Endothelial cell of umbilical vein (primary cell): Measurements from ENCODE around the gene CIB1. TPM values are rescaled to one million over a fixed set of nuclear protein-coding genes. Genes with fewer than 3 reads are reported as not detected.

Source experiments
- BruUV-seq: library from RNA; stranded (reverse); fragments of 400-500 nt; replicated peaks from 2 replicates; lab custom pipeline; 2021; lab: Mats Ljungman, UMichigan
- CTCF ChIA-PET: fragments of 300-600, 350-600 bp; sonication (Branson Sonifier 250); formaldehyde crosslinking; loops from one replicate; lab custom pipeline; 2021; ENCODE audit warnings: antibody characterized with exemption, inconsistent platforms; lab: Charles Lee
- POLR2A ChIA-PET: fragments of 300-600, 350-600 bp; sonication (Branson Sonifier 250); formaldehyde crosslinking; loops from one replicate; lab custom pipeline; 2021; ENCODE audit warnings: antibody characterized with exemption, inconsistent platforms; lab: Charles Lee
- DNase-seq: peaks from one replicate; pipeline ENCODE4 v3.0.0-alpha.2; 2011; ENCODE audit warnings: low read depth, low spot score
- FAIRE-seq: peaks from 2 replicates; lab custom pipeline; 2011; peaks lifted over from hg19 to GRCh38; lab: Jason Lieb, UNC
- H2AFZ ChIP-seq: 2 replicates; pipeline ENCODE4 v1.6.0; 2012; ENCODE audit warnings: low read depth, low read length, control low read depth, inconsistent platforms
- H3K27ac ChIP-seq: 2 replicates; pipeline ENCODE4 v1.5.1; 2011; ENCODE audit warnings: low read depth, mild to moderate bottlenecking, control low read depth, low read length, moderate library complexity; ENCODE audit not compliant: insufficient read depth
- H3K27me3 ChIP-seq, 2 experiments: 2 replicates each; pipeline versions ENCODE4 v1.6.0 to v1.6.1; 2011; ENCODE audit warnings: low read length in 2 of 2, mixed read lengths in 1 of 2; ENCODE audit not compliant: control insufficient read depth in 2 of 2, insufficient read depth in 2 of 2
- H3K36me3 ChIP-seq, 2 experiments: 2 replicates in 1 of 2; 3 replicates in 1 of 2; pipeline ENCODE4 v1.5.1; 2011; ENCODE audit warnings: low read length in 2 of 2, mild to moderate bottlenecking in 1 of 2, moderate library complexity in 1 of 2; ENCODE audit not compliant: control insufficient read depth in 2 of 2, insufficient read depth in 2 of 2; ENCODE audit errors: extremely low read depth in 1 of 2
- H3K4me1 ChIP-seq: 3 replicates; pipeline ENCODE4 v1.5.1; 2011; ENCODE audit warnings: mild to moderate bottlenecking, low read length; ENCODE audit not compliant: control insufficient read depth, insufficient read depth; ENCODE audit errors: extremely low read depth
- H3K4me2 ChIP-seq: 2 replicates; pipeline ENCODE4 v1.6.1; 2011; ENCODE audit warnings: low read length, control low read depth, mixed read lengths; ENCODE audit not compliant: insufficient read depth
- H3K4me3 ChIP-seq, 3 experiments: fragments of 200-600 bp in 1 of 3; sonication (generic), shearing (Covaris generic) in 1 of 3; replicated peaks in 1 of 3; 2 replicates each; pipeline ENCODE4 v1.5.1; 2011 to 2016; ENCODE audit warnings: control low read depth in 3 of 3, low read length in 3 of 3, mild to moderate bottlenecking in 2 of 3, inconsistent platforms in 1 of 3, low read depth in 1 of 3, moderate library complexity in 1 of 3; ENCODE audit not compliant: insufficient read depth in 1 of 3
- H3K79me2 ChIP-seq: 2 replicates; pipeline ENCODE4 v1.6.0; 2012; ENCODE audit warnings: low read length, inconsistent platforms; ENCODE audit not compliant: control insufficient read depth, insufficient read depth
- H3K9ac ChIP-seq: replicated peaks from 2 replicates; pipeline ENCODE3; 2011; ENCODE audit warnings: low read length, control low read depth; ENCODE audit not compliant: insufficient read depth; ENCODE audit errors: extremely low read depth
- H3K9me1 ChIP-seq: replicated peaks from 3 replicates; pipeline ENCODE4 v1.6.0; 2011; ENCODE audit warnings: mild to moderate bottlenecking, low read length; ENCODE audit not compliant: control insufficient read depth, insufficient read depth; ENCODE audit errors: extremely low read depth
- H3K9me3 ChIP-seq: replicated peaks from 2 replicates; pipeline ENCODE4 v1.5.1; 2012; ENCODE audit warnings: low read length, inconsistent platforms; ENCODE audit not compliant: control insufficient read depth, insufficient read depth
- H4K20me1 ChIP-seq: replicated peaks from 2 replicates; pipeline ENCODE3; 2011; ENCODE audit warnings: mild to moderate bottlenecking, low read length; ENCODE audit not compliant: control insufficient read depth, insufficient read depth; ENCODE audit errors: extremely low read depth
- CTCF ChIP-seq, 2 donors: IDR thresholded peaks; 1 replicate in 1 of 2; 2 replicates in 1 of 2; pipeline ENCODE4 v1.5.1; 2011; ENCODE audit warnings: low read length in 2 of 2, mild to moderate bottlenecking in 2 of 2, moderate library complexity in 2 of 2, control low read depth in 1 of 2, inconsistent platforms in 1 of 2, low read depth in 1 of 2; ENCODE audit not compliant: insufficient read depth in 1 of 2; ENCODE audit errors: extremely low read depth in 1 of 2
- EZH2 ChIP-seq: IDR thresholded peaks from 2 replicates; pipeline ENCODE4 v1.6.1; 2012; ENCODE audit warnings: borderline replicate concordance, low read depth, mild to moderate bottlenecking, moderate library complexity, low read length, inconsistent platforms; ENCODE audit not compliant: severe bottlenecking
- FOS ChIP-seq: IDR thresholded peaks from 2 replicates; pipeline ENCODE4 v1.6.1; 2011; ENCODE audit warnings: mild to moderate bottlenecking, low read length, moderate library complexity, borderline replicate concordance; ENCODE audit not compliant: insufficient read depth
- GATA2 ChIP-seq: IDR thresholded peaks from 2 replicates; pipeline ENCODE4 v1.7.0; 2011; ENCODE audit warnings: low read depth, mild to moderate bottlenecking, moderate library complexity, mixed read lengths, low read length; ENCODE audit not compliant: insufficient read length, insufficient read depth
- JUN ChIP-seq: IDR thresholded peaks from 2 replicates; pipeline ENCODE4 v1.6.1; 2011; ENCODE audit warnings: borderline replicate concordance, low read depth; ENCODE audit not compliant: insufficient read length, insufficient read depth
- MAX ChIP-seq: IDR thresholded peaks from 2 replicates; pipeline ENCODE4 v1.6.1; 2011; ENCODE audit not compliant: insufficient read depth, insufficient read length
- MYC ChIP-seq: IDR thresholded peaks from one replicate; pipeline ENCODE4 v1.6.1; 2011; ENCODE audit warnings: mild to moderate bottlenecking, low read depth, low read length
- POLR2A ChIP-seq: IDR thresholded peaks from 2 replicates; pipeline ENCODE4 v1.6.1; 2012; ENCODE audit warnings: low read depth, mild to moderate bottlenecking, control low read depth, low read length
- POLR2AphosphoS5 ChIP-seq: IDR thresholded peaks from 2 replicates; pipeline ENCODE4 v1.6.1; 2012; ENCODE audit warnings: low read depth, mild to moderate bottlenecking, control low read depth, low read length, moderate library complexity; ENCODE audit not compliant: insufficient read depth
- dilution Hi-C: fragments of 300-500 bp; cut with MboI; formaldehyde crosslinking; loops from one replicate; pipeline ENCODE4 v1.15.0; 2019; ENCODE audit warnings: low sequenced_read_pairs; ENCODE audit not compliant: extremely low pct_ligation_motif_present
- intact Hi-C: fragments of 100-400 bp; cut with micrococcal nuclease; formaldehyde crosslinking; loops from one replicate; pipeline ENCODE4 v1.10.0; 2022
- polyA plus RNA-seq, 4 experiments: library from polyadenylated mRNA; depleted of rRNA in 3 of 4; stranded (reverse) in 3 of 4; unstranded in 1 of 4; fragments of >200 nt; gene quantifications; 2 replicates each; pipeline versions ENCODE4 v1.2.1 to v1.2.3, GENCODE V29; 2011 to 2012; ENCODE audit warnings: missing spikeins in 1 of 4
- total RNA-seq: library from RNA; stranded (reverse); gene quantifications from 2 replicates; pipeline ENCODE4 v1.2.3, GENCODE V29; 2021

The CIB1 gene
- total and polyA plus RNA-seq, 2 donors (not counting 3 experiments of a cell fraction or from before 2014, with no cell fraction given), result 58.3 to 105 TPM

GRCh38 chr15:90225504-90226234 lies 8.1 kb downstream of the CIB1 start:
- dilution Hi-C loops, result no loop called here
- Histone ChIP-seq H3K4me1 (no peaks in the 10 kb centered on the region), H2AFZ (no peak overlapping the region), H4K20me1 (no peaks in the 10 kb centered on the region), H3K79me2 (no peaks in the 10 kb centered on the region), H3K4me3 (no peak overlapping the region), H3K9me3 (no peaks in the 10 kb centered on the region), H3K36me3 (peaks cover 3 to 13% of the 10 kb centered on the region in 2 experiments), H3K27ac (no peak overlapping the region), H3K9me1 (no peaks in the 10 kb centered on the region), H3K9ac (no peak overlapping the region), H3K27me3 (no peaks in the 10 kb centered on the region), H3K4me2 (no peak overlapping the region)
- ChIA-PET CTCF (interaction anchor here (1.3 kb wide), 2 partner anchors 11 to 77 kb away, joined by 3 to 5 read pairs; no protein-coding TSS in a partner anchor), POLR2A (no interaction called here)
- no TSS peak for BruUV-seq
- TF ChIP-seq POLR2AphosphoS5 (no peak), POLR2A (no peak), MYC (no peak), GATA2 (no peak), EZH2 (no peak), JUN (no peak), FOS (no peak), MAX (no peak), CTCF (IDR thresholded peaks at IDR 0.05; ENCODE audit: extremely low read depth in 1 of 2, insufficient read depth in 1 of 2, low read depth in 1 of 2, low read length in 2 of 2) (no peak)
- FAIRE-seq (no peak), DNase-seq (no peak)
- intact Hi-C loops, result no loop called here
